AG08395 (cell line): ENCODE measurements around the gene RFX4.
A peak's percentile ranks its signal among the peaks of the same experiment; 100 is the strongest.

Experiments used
- DNase-seq: peaks from one replicate; pipeline ENCODE4 v3.0.0; 2012; ENCODE audit warnings: mixed read lengths, low spot score

The RFX4 gene

GRCh38 chr12:106767206-106767605, 184.4 kb downstream of the RFX4 start:
- no peak for DNase-seq

GRCh38 chr12:106767954-106768822, 185.4 kb downstream of the RFX4 start:
- DNase-seq = no peak

- DNase-seq = no peak
Observed at GRCh38 chr12:106769078-106769477, 186.3 kb downstream of the RFX4 start.

GRCh38 chr12:106769546-106769945, 186.7 kb downstream of the RFX4 start:
- no peak for DNase-seq

- DNase-seq = no peak
Observed at GRCh38 chr12:106771425-106771824, 188.6 kb downstream of the RFX4 start.

- DNase-seq = no peak
Observed at GRCh38 chr12:106773286-106774004, 190.6 kb downstream of the RFX4 start.

GRCh38 chr12:106774005-106774807, 191.4 kb downstream of the RFX4 start, which contains the start of gene RIC8B:
RIC8B (plus strand) TSS chr12:106774682; CDS start chr12:106774746, 64 bp downstream.
- peak; percentile 98 for DNase-seq

GRCh38 chr12:106774808-106775524, 192.2 kb downstream of the RFX4 start:
- DNase-seq = peak; percentile 28

GRCh38 chr12:106776897-106777296, 194.1 kb downstream of the RFX4 start:
- DNase-seq = no peak

- DNase-seq = no peak
Observed at GRCh38 chr12:106780010-106780631, 197.3 kb downstream of the RFX4 start.

GRCh38 chr12:106782619-106783018, 199.8 kb downstream of the RFX4 start:
- no peak for DNase-seq

- DNase-seq = no peak
Observed at GRCh38 chr12:106783515-106783914, 200.7 kb downstream of the RFX4 start.

GRCh38 chr12:106790020-106790419, 207.2 kb downstream of the RFX4 start:
- no peak for DNase-seq

GRCh38 chr12:106791531-106791930, 208.7 kb downstream of the RFX4 start:
- DNase-seq = no peak

GRCh38 chr12:106794369-106794768, 211.6 kb downstream of the RFX4 start:
- no peak for DNase-seq

GRCh38 chr12:106801167-106801708, 218.4 kb downstream of the RFX4 start:
- DNase-seq = no peak

GRCh38 chr12:106801830-106802533, 219.2 kb downstream of the RFX4 start:
- DNase-seq = no peak

- no peak for DNase-seq
Observed at GRCh38 chr12:106804668-106805067, 221.9 kb downstream of the RFX4 start.
